AG04450 (cell line): Measurements from ENCODE around the gene SEC24B. TPM values are rescaled to one million over a fixed set of nuclear protein-coding genes. Genes with fewer than 3 reads are reported as not detected.

ENCODE experiments used
- CTCF ChIA-PET: fragments of 300-600, 350-600 bp; formaldehyde crosslinking; extraction: SDS; loops from one replicate; lab custom pipeline; 2022; ENCODE audit warnings: antibody characterized with exemption, inconsistent platforms; lab: Charles Lee
- POLR2A ChIA-PET: fragments of 350-600 bp; formaldehyde crosslinking; extraction: SDS; loops from one replicate; lab custom pipeline; 2021; ENCODE audit warnings: antibody characterized with exemption, inconsistent platforms; lab: Yijun Ruan, JAX
- DNase-seq: peaks from one replicate; pipeline ENCODE4 v3.0.0-alpha.2; 2011; ENCODE audit warnings: low read depth, low spot score
- H3K27ac ChIP-seq: one replicate; pipeline ENCODE4 v1.5.1; 2012; ENCODE audit warnings: low read depth, low read length, control low read depth
- H3K27me3 ChIP-seq: one replicate; pipeline ENCODE4 v1.6.0; 2012; ENCODE audit warnings: low read length; ENCODE audit not compliant: control insufficient read depth, insufficient read depth
- H3K4me3 ChIP-seq: 2 replicates; pipeline ENCODE4 v1.5.1; 2011; ENCODE audit warnings: mild to moderate bottlenecking, low read depth, low read length, control low read depth
- H3K9me3 ChIP-seq: 2 replicates; pipeline ENCODE4 v1.5.1; 2012; ENCODE audit warnings: low read length; ENCODE audit not compliant: control insufficient read depth, insufficient read depth
- CTCF ChIP-seq: IDR thresholded peaks from 2 replicates; pipeline ENCODE4 v1.5.1; 2011; ENCODE audit warnings: low read depth, low read length, control low read depth, inconsistent platforms
- polyA plus RNA-seq: library from polyadenylated mRNA; depleted of rRNA; stranded (reverse); fragments of >200 nt; gene quantifications from 2 replicates; pipeline ENCODE4 v1.2.3, GENCODE V29; 2011

SEC24B gene
- polyA plus RNA-seq, 1 experiment, result 55.9 TPM

GRCh38 chr4:109486007-109486406, 52.4 kb downstream of the SEC24B start:
- ChIA-PET POLR2A (no interaction called here), CTCF (interaction anchor here (2.1 kb wide), 1 partner anchor 53 kb away, joined by 11 read pairs; the partner anchor contains the start of gene SEC24B)
- H3K9me3 ChIP-seq, result no peaks in the 10 kb centered on the region
- H3K27ac ChIP-seq, result no peak overlapping the region
- DNase-seq, result no peak
- H3K27me3 ChIP-seq, result no peaks in the 10 kb centered on the region
- TF ChIP-seq CTCF, result no peak
- H3K4me3 ChIP-seq, result no peak overlapping the region

GRCh38 chr4:109494563-109494962, 60.9 kb downstream of the SEC24B start:
- no peak for TF ChIP-seq CTCF
- H3K9me3 ChIP-seq, result no peaks in the 10 kb centered on the region
- no peaks in the 10 kb centered on the region for H3K27me3 ChIP-seq
- no peak overlapping the region for H3K4me3 ChIP-seq
- CTCF ChIA-PET, result no interaction called here
- no peak overlapping the region for H3K27ac ChIP-seq
- no peak for DNase-seq
- POLR2A ChIA-PET, result no interaction called here

DNA sequence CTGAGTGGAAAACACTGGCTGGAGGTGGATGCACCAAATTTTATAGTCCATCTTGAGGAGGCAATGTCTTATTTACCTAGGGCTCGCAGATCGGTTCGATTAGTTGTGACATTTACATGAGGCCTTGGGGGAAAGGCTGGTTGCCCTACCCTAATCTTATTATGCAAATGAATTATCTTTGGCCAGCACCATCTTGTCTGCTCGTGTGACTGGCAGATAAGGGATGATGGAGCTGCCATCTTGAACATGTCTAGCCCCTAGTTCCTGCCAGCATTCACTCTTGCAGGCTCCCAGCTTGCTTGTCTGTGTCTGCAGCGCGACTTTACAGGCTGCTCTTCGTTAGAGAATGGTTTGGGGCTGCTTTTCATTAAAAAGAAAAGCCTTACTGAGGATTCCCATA, 61.9 kb downstream of the SEC24B start:
- no peak for DNase-seq
- Histone ChIP-seq H3K27ac (no peak overlapping the region), H3K27me3 (no peaks in the 10 kb centered on the region), H3K4me3 (no peak overlapping the region), H3K9me3 (no peaks in the 10 kb centered on the region)
- ChIA-PET CTCF (interaction anchor here (1.1 kb wide), 1 partner anchor 35 kb away, joined by 3 read pairs; no protein-coding TSS in a partner anchor), POLR2A (no interaction called here)
- TF ChIP-seq CTCF, result no peak

DNA sequence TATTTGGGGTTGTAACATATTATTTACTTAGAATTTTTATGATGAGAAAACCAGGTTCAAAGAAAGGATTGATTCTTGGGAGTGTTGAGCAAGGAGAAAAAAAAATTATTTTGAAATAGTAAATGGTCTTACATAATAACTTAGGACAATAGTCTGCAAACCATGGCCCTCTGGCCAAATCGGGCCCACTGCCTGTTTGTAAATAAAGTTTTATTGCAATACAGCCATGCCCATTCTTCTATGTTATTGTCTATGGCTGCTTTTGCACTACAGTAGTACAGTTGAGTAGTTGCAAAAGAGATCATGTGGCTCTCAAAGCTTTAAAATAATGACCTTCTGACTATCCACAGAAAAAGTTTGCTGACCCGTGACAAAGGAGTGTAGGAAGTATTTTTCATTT, 63.3 kb downstream of the SEC24B start:
- H3K9me3 ChIP-seq, result no peaks in the 10 kb centered on the region
- no peak for TF ChIP-seq CTCF
- H3K27me3 ChIP-seq, result no peaks in the 10 kb centered on the region
- ChIA-PET CTCF (no interaction called here), POLR2A (no interaction called here)
- no peak for DNase-seq
- H3K4me3 ChIP-seq, result no peak overlapping the region
- no peak overlapping the region for H3K27ac ChIP-seq

DNA sequence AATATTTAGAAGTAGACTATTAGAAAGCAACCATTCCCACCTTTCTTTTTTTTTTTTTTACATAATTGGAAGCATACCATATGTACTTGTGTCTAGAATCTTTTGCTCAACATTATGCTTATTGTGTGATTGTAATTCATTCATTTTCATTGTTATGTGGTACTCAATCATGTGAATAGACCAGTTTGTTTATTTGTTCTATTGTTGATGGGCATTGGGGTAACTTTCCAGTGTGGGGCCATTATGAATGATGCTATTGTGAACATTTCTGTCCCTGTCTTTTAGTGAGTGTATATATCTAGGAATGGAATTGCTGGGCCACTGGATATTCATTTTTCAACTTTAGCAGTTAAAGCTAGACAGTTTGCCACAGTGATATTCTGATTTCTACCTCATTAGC, 63.9 kb downstream of the SEC24B start:
- ChIA-PET CTCF (interaction anchor here (0.6 kb wide), 1 partner anchor 354 kb away, joined by 3 read pairs; no protein-coding TSS in a partner anchor), POLR2A (interaction anchor here (0.6 kb wide), 1 partner anchor 187 kb away, joined by 6 read pairs; no protein-coding TSS in a partner anchor)
- no peaks in the 10 kb centered on the region for H3K27me3 ChIP-seq
- TF ChIP-seq CTCF, result no peak
- no peak for DNase-seq
- H3K27ac ChIP-seq, result no peak overlapping the region
- no peaks in the 10 kb centered on the region for H3K9me3 ChIP-seq
- H3K4me3 ChIP-seq, result no peak overlapping the region
